ENCODE results near the gene DNAI7. TPM values are rescaled to one million over a fixed set of nuclear protein-coding genes. Genes with fewer than 3 reads are reported as not detected.

DNAI7 gene
- total RNA-seq, 1 donor from 2014 or later = 0.23 TPM

GRCh38 chr12:25208554-25208953 is 13.6 kb upstream of the DNAI7 start:
- Histone ChIP-seq H3K4me3 (ENCODE audit: insufficient read depth, low read depth, low read length) (no peak overlapping the region), H3K4me1 (ENCODE audit: insufficient read depth, low read length) (no peaks in the 10 kb centered on the region), H3K79me2 (ENCODE audit: insufficient read depth, low read length) (no peaks in the 10 kb centered on the region), H3K9ac (ENCODE audit: low read length) (no peak overlapping the region), H2AFZ (ENCODE audit: low read depth, low read length) (no peak overlapping the region), H3K27me3 (ENCODE audit: insufficient read depth, low read length) (no peaks in the 10 kb centered on the region), H4K20me1 (ENCODE audit: insufficient read depth, low read length) (no peaks in the 10 kb centered on the region), H3K27ac (ENCODE audit: low read depth, low read length) (no peak overlapping the region), H3K4me2 (ENCODE audit: low read length) (no peak overlapping the region), H3K9me3 (ENCODE audit: insufficient read depth, low read depth, low read length) (no peaks in the 10 kb centered on the region), H3K36me3 (ENCODE audit: insufficient read depth, low read length) (peaks cover 13% of the 10 kb centered on the region)
- FAIRE-seq (no peak), DNase-seq (ENCODE audit: low read depth) (no peak)
- Mint-ChIP-seq H3K4me1 (ENCODE audit: low read depth, unreplicated experiment) (no peaks in the 10 kb centered on the region), H3K9me3 (ENCODE audit: unreplicated experiment) (no peaks in the 10 kb centered on the region), H3K36me3 (ENCODE audit: low read depth, unreplicated experiment) (no peaks in the 10 kb centered on the region), H3K27ac (ENCODE audit: unreplicated experiment) (no peak overlapping the region), H3K4me3 (ENCODE audit: unreplicated experiment) (no peak overlapping the region), H3K27me3 (ENCODE audit: low read depth, unreplicated experiment) (no peaks in the 10 kb centered on the region)
- no peak for TF ChIP-seq CTCF (IDR thresholded peaks at IDR 0.05; ENCODE audit: insufficient read depth, low read depth, low read length)
- TF ChIP-seq EZH2 (IDR thresholded peaks at IDR 0.05; ENCODE audit: insufficient read depth, low read length) = no peak

- Histone ChIP-seq H3K9ac (ENCODE audit: low read length) (no peak overlapping the region), H3K9me3 (ENCODE audit: insufficient read depth, low read depth, low read length) (no peaks in the 10 kb centered on the region), H3K27ac (ENCODE audit: low read depth, low read length) (no peak overlapping the region), H3K36me3 (ENCODE audit: insufficient read depth, low read length) (peaks cover 18% of the 10 kb centered on the region), H3K27me3 (ENCODE audit: insufficient read depth, low read length) (no peaks in the 10 kb centered on the region), H3K4me2 (ENCODE audit: low read length) (no peak overlapping the region), H3K4me1 (ENCODE audit: insufficient read depth, low read length) (no peaks in the 10 kb centered on the region), H3K4me3 (ENCODE audit: insufficient read depth, low read depth, low read length) (no peak overlapping the region), H3K79me2 (ENCODE audit: insufficient read depth, low read length) (no peaks in the 10 kb centered on the region), H4K20me1 (ENCODE audit: insufficient read depth, low read length) (no peaks in the 10 kb centered on the region), H2AFZ (ENCODE audit: low read depth, low read length) (no peak overlapping the region)
- Mint-ChIP-seq H3K27me3 (ENCODE audit: low read depth, unreplicated experiment) (no peaks in the 10 kb centered on the region), H3K4me3 (ENCODE audit: unreplicated experiment) (no peak overlapping the region), H3K4me1 (ENCODE audit: low read depth, unreplicated experiment) (no peaks in the 10 kb centered on the region), H3K36me3 (ENCODE audit: low read depth, unreplicated experiment) (no peaks in the 10 kb centered on the region), H3K9me3 (ENCODE audit: unreplicated experiment) (no peaks in the 10 kb centered on the region), H3K27ac (ENCODE audit: unreplicated experiment) (no peak overlapping the region)
- DNase-seq (ENCODE audit: low read depth) = no peak
- TF ChIP-seq CTCF (IDR thresholded peaks at IDR 0.05; ENCODE audit: insufficient read depth, low read depth, low read length) = no peak
- no peak for TF ChIP-seq EZH2 (IDR thresholded peaks at IDR 0.05; ENCODE audit: insufficient read depth, low read length)
- FAIRE-seq = peak; percentile 29
Measured at GRCh38 chr12:25207846-25208245, 12.9 kb upstream of the DNAI7 start.

- FAIRE-seq = no peak
- Mint-ChIP-seq H3K9me3 (ENCODE audit: unreplicated experiment) (no peaks in the 10 kb centered on the region), H3K27ac (ENCODE audit: unreplicated experiment) (no peak overlapping the region), H3K36me3 (ENCODE audit: low read depth, unreplicated experiment) (no peaks in the 10 kb centered on the region), H3K4me3 (ENCODE audit: unreplicated experiment) (no peak overlapping the region), H3K27me3 (ENCODE audit: low read depth, unreplicated experiment) (no peaks in the 10 kb centered on the region), H3K4me1 (ENCODE audit: low read depth, unreplicated experiment) (no peaks in the 10 kb centered on the region)
- H3K9me3 ChIP-seq (ENCODE audit: insufficient read depth, low read depth, low read length) = no peaks in the 10 kb centered on the region
- no peak overlapping the region for H3K9ac ChIP-seq (ENCODE audit: low read length)
- TF ChIP-seq EZH2 (IDR thresholded peaks at IDR 0.05; ENCODE audit: insufficient read depth, low read length) = no peak
- no peak for TF ChIP-seq CTCF (IDR thresholded peaks at IDR 0.05; ENCODE audit: insufficient read depth, low read depth, low read length)
- H3K4me1 ChIP-seq (ENCODE audit: insufficient read depth, low read length) = no peaks in the 10 kb centered on the region
- no peak for DNase-seq (ENCODE audit: low read depth)
- no peak overlapping the region for H3K4me2 ChIP-seq (ENCODE audit: low read length)
- H3K27ac ChIP-seq (ENCODE audit: low read depth, low read length) = no peak overlapping the region
- no peak overlapping the region for H2AFZ ChIP-seq (ENCODE audit: low read depth, low read length)
- H3K36me3 ChIP-seq (ENCODE audit: insufficient read depth, low read length) = peaks cover 18% of the 10 kb centered on the region
- H3K27me3 ChIP-seq (ENCODE audit: insufficient read depth, low read length) = no peaks in the 10 kb centered on the region
- no peak overlapping the region for H3K4me3 ChIP-seq (ENCODE audit: insufficient read depth, low read depth, low read length)
- peaks cover under 1% of the 10 kb centered on the region for H4K20me1 ChIP-seq (ENCODE audit: insufficient read depth, low read length)
- no peaks in the 10 kb centered on the region for H3K79me2 ChIP-seq (ENCODE audit: insufficient read depth, low read length)
Measured at GRCh38 chr12:25207411-25207810, 12.5 kb upstream of the DNAI7 start.
